Kidney epithelial cell (primary cell): ENCODE measurements around the gene CRISPLD2. TPM values are rescaled to one million over a fixed set of nuclear protein-coding genes. Genes with fewer than 3 reads are reported as not detected.
A peak's percentile ranks its signal among the peaks of the same experiment; 100 is the strongest.

Experiments
- DNase-seq: peaks from one replicate; pipeline ENCODE4 v3.0.0-alpha.2; 2010; ENCODE audit warnings: low read depth
- H3K27me3 ChIP-seq: 2 replicates; pipeline ENCODE4 v1.6.0; 2011; ENCODE audit warnings: low read length; ENCODE audit not compliant: control insufficient read depth, insufficient read depth
- H3K36me3 ChIP-seq: 2 replicates; pipeline ENCODE4 v1.5.1; 2011; ENCODE audit warnings: low read length; ENCODE audit not compliant: control insufficient read depth, insufficient read depth
- H3K4me3 ChIP-seq: 2 replicates; pipeline ENCODE4 v1.5.1; 2011; ENCODE audit warnings: low read depth, mild to moderate bottlenecking, control low read depth, low read length
- total RNA-seq: library from RNA; depleted of rRNA; stranded (reverse); fragments of >200 nt; gene quantifications from 2 replicates; pipeline ENCODE4 v1.2.3, GENCODE V29; 2015
- TF ChIP-seq, protein P1 (sequence below): IDR thresholded peaks from 2 replicates; pipeline ENCODE4 v1.5.1; 2011; ENCODE audit warnings: mild to moderate bottlenecking, moderate library complexity, low read length, control low read depth, inconsistent platforms; ENCODE audit not compliant: insufficient read depth, poor library complexity, severe bottlenecking

Gene CRISPLD2
- total RNA-seq, 1 donor from 2014 or later: 2.5 TPM

DNA sequence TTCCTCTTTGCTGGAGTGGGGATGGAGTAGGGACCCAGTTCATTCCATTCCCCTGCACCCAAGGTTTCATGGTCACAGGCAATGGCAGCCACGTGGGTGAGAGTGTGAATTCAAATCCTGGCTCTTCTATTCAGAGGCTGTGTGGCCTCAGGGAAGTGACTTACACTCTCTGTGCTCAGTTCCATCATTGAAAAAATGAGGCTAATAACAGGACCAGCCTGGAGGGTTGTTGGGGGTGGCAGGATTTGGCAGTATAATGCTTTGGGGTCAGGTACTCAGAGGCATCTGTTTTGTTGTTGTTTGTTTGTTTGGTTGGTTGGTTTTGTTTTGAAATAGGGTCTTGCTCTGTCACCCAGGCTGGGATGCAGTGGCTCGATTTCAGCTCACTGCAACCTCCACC, 2.2 kb upstream of the CRISPLD2 start:
- TF ChIP-seq, protein P1, sequence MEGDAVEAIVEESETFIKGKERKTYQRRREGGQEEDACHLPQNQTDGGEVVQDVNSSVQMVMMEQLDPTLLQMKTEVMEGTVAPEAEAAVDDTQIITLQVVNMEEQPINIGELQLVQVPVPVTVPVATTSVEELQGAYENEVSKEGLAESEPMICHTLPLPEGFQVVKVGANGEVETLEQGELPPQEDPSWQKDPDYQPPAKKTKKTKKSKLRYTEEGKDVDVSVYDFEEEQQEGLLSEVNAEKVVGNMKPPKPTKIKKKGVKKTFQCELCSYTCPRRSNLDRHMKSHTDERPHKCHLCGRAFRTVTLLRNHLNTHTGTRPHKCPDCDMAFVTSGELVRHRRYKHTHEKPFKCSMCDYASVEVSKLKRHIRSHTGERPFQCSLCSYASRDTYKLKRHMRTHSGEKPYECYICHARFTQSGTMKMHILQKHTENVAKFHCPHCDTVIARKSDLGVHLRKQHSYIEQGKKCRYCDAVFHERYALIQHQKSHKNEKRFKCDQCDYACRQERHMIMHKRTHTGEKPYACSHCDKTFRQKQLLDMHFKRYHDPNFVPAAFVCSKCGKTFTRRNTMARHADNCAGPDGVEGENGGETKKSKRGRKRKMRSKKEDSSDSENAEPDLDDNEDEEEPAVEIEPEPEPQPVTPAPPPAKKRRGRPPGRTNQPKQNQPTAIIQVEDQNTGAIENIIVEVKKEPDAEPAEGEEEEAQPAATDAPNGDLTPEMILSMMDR: no peak
- Histone ChIP-seq H3K36me3 (no peaks in the 10 kb centered on the region), H3K27me3 (peaks cover 2% of the 10 kb centered on the region), H3K4me3 (no peak overlapping the region)
- DNase-seq: no peak

DNA sequence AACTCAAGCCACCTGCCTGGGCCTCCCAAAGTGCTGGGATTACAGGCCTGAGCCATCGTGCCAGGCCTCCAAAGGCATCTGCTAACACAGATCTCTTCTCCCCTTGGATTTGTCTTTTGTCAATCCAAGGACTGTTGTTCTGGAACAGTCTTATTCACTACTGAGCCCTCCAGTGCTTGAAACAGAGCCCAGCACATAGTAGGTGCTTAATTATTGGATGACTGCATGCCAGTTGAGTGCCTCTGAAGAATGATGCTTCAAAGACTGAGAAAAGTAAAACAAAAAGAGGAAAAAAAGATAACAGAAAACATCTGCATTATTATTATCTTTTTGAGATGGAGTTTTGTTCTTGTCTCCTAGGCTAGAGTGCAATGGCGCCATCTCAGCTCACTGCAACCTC, 1.7 kb upstream of the CRISPLD2 start:
- DNase-seq: no peak
- Histone ChIP-seq H3K27me3 (no peaks in the 10 kb centered on the region), H3K4me3 (no peak overlapping the region), H3K36me3 (no peaks in the 10 kb centered on the region)
- TF ChIP-seq, protein P1: no peak

- DNase-seq: no peak
- H3K27me3 ChIP-seq: no peaks in the 10 kb centered on the region
- TF ChIP-seq, protein P1: no peak
- H3K4me3 ChIP-seq: peak overlapping the region; percentile 21
- H3K36me3 ChIP-seq: no peaks in the 10 kb centered on the region
These were observed 669 bp upstream of the CRISPLD2 start for GRCh38 chr16:84818989-84819643.

DNA sequence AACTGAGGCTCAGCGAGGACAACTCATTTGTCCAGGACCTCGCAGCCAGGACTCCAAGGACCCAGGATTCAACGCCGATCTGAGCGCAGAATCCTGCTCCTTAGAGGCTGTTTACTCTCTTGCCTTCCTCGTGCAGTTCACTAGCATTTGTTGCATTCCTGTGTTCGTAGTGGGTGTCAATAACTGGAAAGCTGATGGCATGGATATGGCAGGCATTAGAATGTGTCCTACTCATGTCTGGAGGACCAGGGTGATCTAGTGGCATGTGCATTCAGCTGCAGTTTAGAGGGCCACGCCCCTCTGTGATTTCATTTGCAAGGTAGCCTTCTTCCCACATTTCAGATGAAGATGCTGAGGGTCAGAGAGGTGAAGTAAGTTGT, 510 bp downstream of the CRISPLD2 start:
- no peak for DNase-seq
- H3K36me3 ChIP-seq: no peaks in the 10 kb centered on the region
- H3K27me3 ChIP-seq: no peaks in the 10 kb centered on the region
- H3K4me3 ChIP-seq: peak overlapping the region; percentile 31
- TF ChIP-seq, protein P1: no peak

DNA sequence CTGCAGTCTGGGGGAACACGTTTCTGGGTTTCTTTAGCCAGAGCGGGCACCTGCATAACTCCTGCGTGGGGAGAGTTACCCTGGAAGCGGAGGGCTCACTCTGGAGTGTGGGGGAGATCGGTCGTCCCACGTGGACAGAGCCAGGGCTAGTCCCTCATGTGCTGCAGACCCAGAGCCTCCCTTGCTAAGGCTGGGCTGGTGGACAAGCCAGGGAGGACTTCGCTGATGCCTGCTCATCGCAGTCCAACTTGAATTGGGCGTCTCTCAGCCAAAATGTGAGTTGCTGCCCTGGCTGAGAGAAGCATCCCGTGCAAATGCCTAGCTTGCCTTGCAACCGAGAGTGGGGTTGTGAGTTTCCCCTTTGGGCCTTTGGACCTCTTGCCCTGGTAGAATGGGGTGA, 986 bp downstream of the CRISPLD2 start:
- Histone ChIP-seq H3K27me3 (no peaks in the 10 kb centered on the region), H3K4me3 (peak overlapping the region; percentile 31), H3K36me3 (no peaks in the 10 kb centered on the region)
- TF ChIP-seq, protein P1: no peak
- DNase-seq: no peak

DNA sequence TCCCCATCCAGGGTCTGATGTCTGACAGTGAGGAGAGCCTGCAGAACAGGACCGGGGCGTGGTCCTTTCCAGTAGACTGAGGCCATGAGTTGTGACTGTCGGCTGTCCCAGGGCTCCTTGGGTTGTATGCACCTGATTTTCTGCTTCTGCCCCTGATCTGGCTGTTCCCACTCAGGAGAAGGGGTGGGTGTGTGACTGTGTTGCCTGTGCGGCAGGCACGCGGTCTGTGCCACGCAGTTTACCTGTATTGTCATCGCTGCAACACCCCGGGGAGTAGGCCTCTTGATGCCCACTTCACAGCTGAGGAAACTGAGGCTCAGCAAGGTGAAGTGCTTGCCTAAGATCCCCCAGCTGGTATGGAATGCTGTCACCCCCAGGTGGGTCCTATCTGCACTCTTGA, 1.4 kb downstream of the CRISPLD2 start:
- DNase-seq: no peak
- no peaks in the 10 kb centered on the region for H3K36me3 ChIP-seq
- TF ChIP-seq, protein P1: no peak
- H3K27me3 ChIP-seq: no peaks in the 10 kb centered on the region
- peak overlapping the region; percentile 3 for H3K4me3 ChIP-seq
